CD1c-positive myeloid dendritic cell (primary cell): ENCODE data around the gene ZNF30.
"Not testable (repeated sequence)": the region's sequence is repeated elsewhere in the genome, so short reads cannot be mapped to it uniquely, and the experiment has no call there.

Experiments used
- DNase-seq: peaks from one replicate; pipeline ENCODE4 v3.0.0-alpha.2; 2016; ENCODE audit errors: extremely low spot score

Gene ZNF30

GRCh38 chr19:34926685-34927375 is at the start of gene ZNF30:
ZNF30 (plus strand) TSS chr19:34926903; CDS start chr19:34929948, 3,045 bp downstream.
- DNase-seq, result peak; percentile 83

GRCh38 chr19:34879563-34879962 is 47.1 kb upstream of the ZNF30 start:
- DNase-seq, result no peak

- no peak for DNase-seq
Measured at GRCh38 chr19:34880034-34880433, 46.7 kb upstream of the ZNF30 start.

GRCh38 chr19:34881982-34882381 is 44.7 kb upstream of the ZNF30 start:
- no peak for DNase-seq

- no peak for DNase-seq
Measured at GRCh38 chr19:34888091-34888490, 38.6 kb upstream of the ZNF30 start.

- no peak for DNase-seq
Measured at GRCh38 chr19:34900245-34900644, 26.5 kb upstream of the ZNF30 start.

GRCh38 chr19:34904664-34905527 is 21.8 kb upstream of the ZNF30 start:
- no peak for DNase-seq

- no peak for DNase-seq
Measured at GRCh38 chr19:34910770-34911169, 15.9 kb upstream of the ZNF30 start.

- DNase-seq, result not testable (repeated sequence)
Measured at GRCh38 chr19:34917144-34917543, 9.6 kb upstream of the ZNF30 start.

- no peak for DNase-seq
Measured at GRCh38 chr19:34918190-34918589, 8.5 kb upstream of the ZNF30 start.

- DNase-seq, result not testable (repeated sequence)
Measured at GRCh38 chr19:34920090-34920786, 6.5 kb upstream of the ZNF30 start.

GRCh38 chr19:34925278-34925855 is 1.3 kb upstream of the ZNF30 start:
- DNase-seq, result no peak

- no peak for DNase-seq
Measured at GRCh38 chr19:34926361-34926684, 380 bp upstream of the ZNF30 start.

- no peak for DNase-seq
Measured at GRCh38 chr19:34932494-34932893, 5.8 kb downstream of the ZNF30 start.

- DNase-seq, result no peak
Measured at GRCh38 chr19:34936184-34936583, 9.5 kb downstream of the ZNF30 start.

- no peak for DNase-seq
Measured at GRCh38 chr19:34938886-34939285, 12.2 kb downstream of the ZNF30 start.

- no peak for DNase-seq
Measured at GRCh38 chr19:34943861-34944573, 17.3 kb downstream of the ZNF30 start.

- no peak for DNase-seq
Measured at GRCh38 chr19:34953092-34953491, 26.4 kb downstream of the ZNF30 start.

GRCh38 chr19:34957830-34958751 is 31.4 kb downstream of the ZNF30 start:
- no peak for DNase-seq

GRCh38 chr19:34959021-34959420 is 32.3 kb downstream of the ZNF30 start:
- no peak for DNase-seq
